Nephron progenitor cell (in vitro differentiated cells): ENCODE results near the gene DLX5.

Source experiments
- DNase-seq: peaks from one replicate; pipeline ENCODE4 v3.0.0; 2021
- H3K27ac Mint-ChIP-seq: 2 replicates; pipeline ENCODE4 v1.8.0; 2021; ENCODE audit warnings: mild to moderate bottlenecking, moderate library complexity, mixed read lengths
- H3K27me3 Mint-ChIP-seq: 2 replicates; pipeline ENCODE4 v1.8.0; 2021; ENCODE audit warnings: mild to moderate bottlenecking, low read depth, mixed read lengths; ENCODE audit not compliant: poor library complexity
- H3K36me3 Mint-ChIP-seq: 2 replicates; pipeline ENCODE4 v1.8.0; 2021; ENCODE audit warnings: low read depth, mixed read lengths
- H3K4me1 Mint-ChIP-seq: 2 replicates; pipeline ENCODE4 v1.8.0; 2021; ENCODE audit warnings: mixed read lengths
- H3K4me3 Mint-ChIP-seq: 2 replicates; pipeline ENCODE4 v1.8.0; 2021; ENCODE audit warnings: mild to moderate bottlenecking, moderate library complexity, mixed read lengths
- H3K9me3 Mint-ChIP-seq: 2 replicates; pipeline ENCODE4 v1.8.0; 2021; ENCODE audit warnings: mild to moderate bottlenecking, moderate library complexity, mixed read lengths
- TF ChIP-seq, protein P1 (sequence below): fragments of 200-600 bp; sonication (generic); IDR thresholded peaks from 2 replicates; pipeline ENCODE4 v1.5.0; 2021; ENCODE audit warnings: antibody characterized with exemption

DLX5 gene

DNA sequence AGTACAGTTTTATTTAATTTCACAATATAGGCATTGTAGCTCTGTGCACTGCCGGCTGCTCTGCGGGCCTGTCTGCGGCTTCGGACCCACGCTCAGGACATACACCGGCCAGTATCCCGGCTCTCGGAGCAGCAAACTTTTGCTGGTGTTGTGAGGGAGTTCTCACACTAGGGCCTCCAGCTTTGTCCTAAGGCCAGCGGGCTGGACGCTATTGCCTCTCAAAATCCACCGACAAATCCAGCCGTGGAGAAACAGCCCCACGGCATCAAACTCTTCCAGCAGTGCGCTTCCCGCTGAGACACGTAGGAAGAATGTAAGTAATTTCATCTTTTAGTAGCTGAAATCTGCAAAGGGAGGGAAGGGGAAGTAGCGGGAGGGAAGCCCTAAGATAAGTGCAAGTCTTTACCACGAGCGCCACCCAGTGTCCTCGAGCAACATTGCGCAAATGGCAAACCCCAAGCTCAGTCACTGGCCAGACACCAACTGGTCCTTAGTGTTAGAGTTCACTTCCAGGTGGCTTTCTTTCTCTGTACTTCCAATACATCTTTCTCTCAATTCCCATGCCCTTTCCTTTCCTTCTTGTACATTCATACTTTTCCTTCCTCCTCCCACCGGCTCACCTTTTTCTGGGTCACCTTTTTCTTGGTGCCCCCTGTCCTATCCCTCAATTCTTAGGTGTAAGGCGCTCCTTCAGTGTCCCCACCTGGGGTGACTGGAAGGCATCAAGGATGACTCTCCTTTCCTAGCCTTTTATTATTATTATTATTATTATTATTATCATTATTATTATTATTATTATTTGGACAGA, 3.0 kb upstream of the DLX5 start:
- H3K27ac Mint-ChIP-seq, result no peak overlapping the region
- peak; percentile 79 for DNase-seq
- H3K9me3 Mint-ChIP-seq, result no peaks in the 10 kb centered on the region
- TF ChIP-seq, protein P1, sequence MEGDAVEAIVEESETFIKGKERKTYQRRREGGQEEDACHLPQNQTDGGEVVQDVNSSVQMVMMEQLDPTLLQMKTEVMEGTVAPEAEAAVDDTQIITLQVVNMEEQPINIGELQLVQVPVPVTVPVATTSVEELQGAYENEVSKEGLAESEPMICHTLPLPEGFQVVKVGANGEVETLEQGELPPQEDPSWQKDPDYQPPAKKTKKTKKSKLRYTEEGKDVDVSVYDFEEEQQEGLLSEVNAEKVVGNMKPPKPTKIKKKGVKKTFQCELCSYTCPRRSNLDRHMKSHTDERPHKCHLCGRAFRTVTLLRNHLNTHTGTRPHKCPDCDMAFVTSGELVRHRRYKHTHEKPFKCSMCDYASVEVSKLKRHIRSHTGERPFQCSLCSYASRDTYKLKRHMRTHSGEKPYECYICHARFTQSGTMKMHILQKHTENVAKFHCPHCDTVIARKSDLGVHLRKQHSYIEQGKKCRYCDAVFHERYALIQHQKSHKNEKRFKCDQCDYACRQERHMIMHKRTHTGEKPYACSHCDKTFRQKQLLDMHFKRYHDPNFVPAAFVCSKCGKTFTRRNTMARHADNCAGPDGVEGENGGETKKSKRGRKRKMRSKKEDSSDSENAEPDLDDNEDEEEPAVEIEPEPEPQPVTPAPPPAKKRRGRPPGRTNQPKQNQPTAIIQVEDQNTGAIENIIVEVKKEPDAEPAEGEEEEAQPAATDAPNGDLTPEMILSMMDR, result peak; percentile 84
- H3K4me1 Mint-ChIP-seq, result peaks cover 31% of the 10 kb centered on the region
- H3K36me3 Mint-ChIP-seq, result no peaks in the 10 kb centered on the region
- H3K4me3 Mint-ChIP-seq, result peak overlapping the region; percentile 76
- peaks cover 91% of the 10 kb centered on the region for H3K27me3 Mint-ChIP-seq

DNA sequence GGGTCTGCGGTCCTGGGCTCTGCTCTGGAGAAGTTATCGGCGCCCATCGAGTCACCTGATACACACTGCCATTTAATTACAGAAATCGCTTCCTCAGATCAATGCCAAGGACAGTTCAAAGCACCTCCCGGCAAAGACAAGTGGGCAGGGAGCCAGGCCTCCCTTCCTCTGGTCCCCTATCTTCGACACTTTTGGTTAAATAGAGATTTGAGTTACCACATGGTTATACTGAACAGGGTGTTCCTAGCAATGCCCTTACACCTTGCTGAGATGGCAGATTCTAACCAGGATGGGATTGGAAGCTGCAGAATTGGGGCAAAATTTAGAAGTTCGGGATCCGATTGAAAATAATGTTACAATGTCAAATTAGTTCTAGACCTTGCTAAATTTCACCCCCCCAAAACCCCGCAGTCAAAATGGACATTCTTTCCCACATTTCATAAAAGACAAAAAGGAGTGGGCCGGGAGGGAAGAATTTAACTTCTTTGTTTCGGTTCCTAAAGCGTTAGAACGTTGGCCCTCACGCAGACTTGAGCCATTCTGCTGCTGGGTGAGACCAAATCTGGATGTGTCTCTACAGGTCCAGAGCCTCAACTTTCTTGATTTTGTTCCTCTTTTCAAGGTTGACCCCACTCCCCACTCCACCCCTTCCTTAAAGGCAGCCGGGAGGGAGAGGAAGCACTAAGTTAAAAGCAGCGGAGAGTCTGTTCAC, 2.2 kb upstream of the DLX5 start:
- H3K4me1 Mint-ChIP-seq, result peaks cover 39% of the 10 kb centered on the region
- H3K9me3 Mint-ChIP-seq, result no peaks in the 10 kb centered on the region
- DNase-seq, result no peak
- H3K4me3 Mint-ChIP-seq, result peak overlapping the region; percentile 76
- H3K36me3 Mint-ChIP-seq, result no peaks in the 10 kb centered on the region
- H3K27me3 Mint-ChIP-seq, result peaks cover 93% of the 10 kb centered on the region
- TF ChIP-seq, protein P1, result no peak
- H3K27ac Mint-ChIP-seq, result no peak overlapping the region

DNA sequence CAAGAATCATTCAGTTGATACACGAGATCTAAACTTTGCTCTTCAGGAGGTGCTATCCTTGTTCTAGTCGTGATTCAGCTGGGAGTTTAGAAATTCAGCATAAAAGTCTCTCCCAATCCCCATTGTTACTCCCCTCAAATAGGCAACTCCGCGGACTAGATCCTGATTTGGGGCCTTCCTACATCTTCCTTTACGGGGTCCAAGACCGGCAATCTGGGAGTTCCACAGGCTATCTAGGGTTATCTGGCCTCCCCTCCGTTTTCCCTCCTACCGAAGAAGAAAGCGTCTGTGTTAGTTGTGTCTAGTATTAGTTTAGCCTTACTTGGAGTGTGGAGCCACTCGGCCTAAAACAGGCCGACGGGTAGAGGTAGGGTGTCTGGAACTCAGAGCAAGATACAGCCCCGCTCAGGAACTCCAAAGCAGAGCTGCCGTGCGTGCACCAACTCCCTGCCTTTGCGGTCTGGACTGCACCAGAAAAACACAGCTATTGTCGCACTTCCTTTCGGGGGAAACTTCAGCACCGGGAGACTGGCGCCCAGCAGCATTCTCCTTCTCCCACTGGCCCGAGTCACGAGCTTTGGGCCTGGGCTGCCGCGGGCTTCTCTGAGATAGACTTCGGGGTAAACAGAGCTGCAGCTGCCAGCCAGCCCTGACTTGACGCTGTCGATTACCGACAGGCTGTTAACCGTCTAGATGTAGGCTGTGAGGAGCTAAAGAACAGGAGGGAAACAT, 1.5 kb upstream of the DLX5 start:
- TF ChIP-seq, protein P1, result no peak
- peaks cover 95% of the 10 kb centered on the region for H3K27me3 Mint-ChIP-seq
- peak overlapping the region; percentile 58 for H3K4me3 Mint-ChIP-seq
- no peak overlapping the region for H3K27ac Mint-ChIP-seq
- peaks cover 44% of the 10 kb centered on the region for H3K4me1 Mint-ChIP-seq
- no peaks in the 10 kb centered on the region for H3K36me3 Mint-ChIP-seq
- DNase-seq, result peak; percentile 26
- no peaks in the 10 kb centered on the region for H3K9me3 Mint-ChIP-seq

DNA sequence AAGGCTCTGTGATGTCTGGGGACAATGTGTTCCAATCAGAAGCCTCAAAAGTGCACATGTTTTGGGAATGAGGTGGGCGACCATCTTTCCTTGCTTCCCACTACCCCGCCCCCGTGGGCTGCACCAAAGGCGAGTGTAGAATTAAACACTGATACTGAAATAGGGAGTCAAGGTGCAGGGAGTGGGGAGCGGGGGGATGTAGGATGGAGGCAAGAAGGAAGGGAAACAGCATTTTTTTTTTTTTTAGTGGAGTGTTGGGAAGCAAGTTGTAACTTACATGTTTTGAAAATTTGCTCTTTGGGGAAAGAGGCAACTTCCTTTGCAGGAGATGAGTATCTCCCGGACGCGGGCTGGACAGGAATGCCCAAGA, 484 bp upstream of the DLX5 start:
- H3K4me1 Mint-ChIP-seq, result peaks cover 50% of the 10 kb centered on the region
- H3K27ac Mint-ChIP-seq, result no peak overlapping the region
- no peak for DNase-seq
- peak overlapping the region; percentile 75 for H3K4me3 Mint-ChIP-seq
- H3K9me3 Mint-ChIP-seq, result no peaks in the 10 kb centered on the region
- peaks cover 96% of the 10 kb centered on the region for H3K27me3 Mint-ChIP-seq
- no peaks in the 10 kb centered on the region for H3K36me3 Mint-ChIP-seq
- TF ChIP-seq, protein P1, result no peak

DNA sequence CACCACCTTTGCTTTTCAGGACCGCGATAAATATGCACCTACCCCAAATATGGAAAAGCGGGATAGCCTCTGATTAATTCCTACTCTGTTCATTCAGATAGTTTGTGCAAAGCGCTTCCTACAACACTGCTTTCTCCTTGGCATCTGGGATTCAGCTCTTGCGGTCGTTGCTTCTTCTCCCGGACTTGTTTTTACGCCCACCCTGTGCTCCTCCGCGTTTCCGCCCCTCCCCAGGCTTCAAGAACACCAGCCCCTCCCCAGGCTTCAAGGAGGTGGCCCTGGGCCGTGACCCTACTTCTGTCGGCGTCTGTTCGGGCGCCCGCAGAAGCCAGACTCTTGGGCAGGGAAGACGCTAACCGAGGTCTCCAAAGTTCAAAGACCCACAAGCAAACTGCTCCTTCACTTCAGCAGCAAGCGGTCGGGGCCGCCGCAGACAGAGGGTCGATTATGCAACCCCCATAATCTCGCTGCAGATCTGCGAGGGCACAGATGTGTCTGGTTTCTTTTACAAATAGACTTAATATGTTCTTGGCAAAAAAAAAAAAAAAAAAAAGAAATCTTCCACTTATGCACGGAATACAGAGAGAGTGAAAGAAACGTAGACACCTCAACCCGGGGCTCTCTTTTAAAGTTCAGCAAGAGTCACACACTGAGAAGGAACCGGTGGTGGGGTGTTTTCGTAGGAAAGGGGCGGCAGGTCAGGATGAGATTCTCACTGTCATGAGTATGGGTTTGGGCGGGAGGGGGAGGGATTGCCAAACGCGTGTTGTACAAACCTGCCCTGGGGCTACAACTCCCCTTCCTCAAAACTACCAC, 1.9 kb downstream of the DLX5 start:
- no peak overlapping the region for H3K27ac Mint-ChIP-seq
- peak overlapping the region; percentile 30 for H3K4me3 Mint-ChIP-seq
- DNase-seq, result peak; percentile 22
- H3K9me3 Mint-ChIP-seq, result no peaks in the 10 kb centered on the region
- H3K36me3 Mint-ChIP-seq, result no peaks in the 10 kb centered on the region
- peaks cover 100% of the 10 kb centered on the region for H3K27me3 Mint-ChIP-seq
- peaks cover 52% of the 10 kb centered on the region for H3K4me1 Mint-ChIP-seq
- TF ChIP-seq, protein P1, result no peak
